Testis (tissue), 3 donors: ENCODE measurements around the gene DHX8. TPM values are rescaled to one million over a fixed set of nuclear protein-coding genes. Genes with fewer than 3 reads are reported as not detected.

Experiments
- DNase-seq: peaks from one replicate; pipeline ENCODE4 v3.0.0-alpha.2; 2019
- H3K27ac ChIP-seq, 2 donors: fragments of 200-600 bp; sonication (generic); one replicate each; pipeline ENCODE4 v1.5.1; 2019
- H3K27me3 ChIP-seq: fragments of 200-600 bp; sonication (generic); one replicate; pipeline ENCODE4 v1.5.1; 2019
- H3K36me3 ChIP-seq: fragments of 200-600 bp; sonication (generic); one replicate; pipeline ENCODE4 v1.5.1; 2017; ENCODE audit warnings: low read depth; ENCODE audit errors: missing control alignments
- H3K4me1 ChIP-seq: fragments of 200-600 bp; sonication (generic); one replicate; pipeline ENCODE4 v1.5.1; 2019
- H3K4me3 ChIP-seq, 2 donors: fragments of 200-600 bp; sonication (generic); one replicate each; pipeline ENCODE4 v1.5.1; 2017 to 2019
- H3K9me3 ChIP-seq: fragments of 200-600 bp; sonication (generic); one replicate; pipeline ENCODE4 v1.5.1; 2017
- CTCF ChIP-seq, 3 experiments: fragments of 450-650 bp in 2 of 3; fragments of 200-600 bp in 1 of 3; sonication (generic) in 1 of 3; IDR thresholded peaks; one replicate each; pipeline ENCODE4 v1.5.1; 2016 to 2019; ENCODE audit warnings: antibody characterized with exemption in 3 of 3, mild to moderate bottlenecking in 2 of 3, moderate library complexity in 1 of 3
- POLR2A ChIP-seq: fragments of 450-650 bp; IDR thresholded peaks from one replicate; pipeline ENCODE4 v1.6.1; 2017; ENCODE audit warnings: antibody characterized with exemption, mild to moderate bottlenecking, moderate library complexity
- WGBS, 2 donors: methylation state at CpG; one replicate each; pipeline ENCODE4 v1.1.5; 2018; 5-methylcytosine and 5-hydroxymethylcytosine counted together
- intact Hi-C: fragments of 100-400 bp; cut with DNase I; formaldehyde crosslinking; loops from one replicate; pipeline ENCODE4 v1.15.1; 2023; ENCODE audit warnings: low total_unique reads
- polyA plus RNA-seq: library from polyadenylated mRNA; stranded (reverse); fragments of 350-450 nt; fragmentation: Illumina TruSeq; extraction: RNeasy Lipid Tissue Mini Kit (QIAGEN cat#74804); gene quantifications from one replicate; pipeline ENCODE4 v1.2.3, GENCODE V29; 2014; ENCODE audit warnings: low read depth, low replicate concordance; ENCODE audit not compliant: insufficient read depth
- total RNA-seq, 2 donors: library from RNA; depleted of rRNA; stranded (reverse); fragments of >200 nt; gene quantifications; one replicate each; pipeline ENCODE4 v1.2.3, GENCODE V29; 2016

The DHX8 gene
- total and polyA plus RNA-seq, 3 donors from 2014 or later = 63.4 to 74.3 (median 68.0) TPM

- Histone ChIP-seq H3K4me1 (no peaks in the 10 kb centered on the region), H3K9me3 (no peaks in the 10 kb centered on the region), H3K27ac (no peak overlapping the region), H3K27me3 (no peaks in the 10 kb centered on the region), H3K4me3 (no peak overlapping the region), H3K36me3 (no peaks in the 10 kb centered on the region)
- WGBS, 2 donors = 90 to 91% methylated on average over 5 of the region's 5 CpGs
- intact Hi-C loops = no loop called here
- TF ChIP-seq CTCF (IDR thresholded peaks at IDR 0.05) = no peak
- no peak for TF ChIP-seq POLR2A
- no peak for DNase-seq
These were observed 84.8 kb downstream of the DHX8 start for GRCh38 chr17:43568506-43569082.

DNA sequence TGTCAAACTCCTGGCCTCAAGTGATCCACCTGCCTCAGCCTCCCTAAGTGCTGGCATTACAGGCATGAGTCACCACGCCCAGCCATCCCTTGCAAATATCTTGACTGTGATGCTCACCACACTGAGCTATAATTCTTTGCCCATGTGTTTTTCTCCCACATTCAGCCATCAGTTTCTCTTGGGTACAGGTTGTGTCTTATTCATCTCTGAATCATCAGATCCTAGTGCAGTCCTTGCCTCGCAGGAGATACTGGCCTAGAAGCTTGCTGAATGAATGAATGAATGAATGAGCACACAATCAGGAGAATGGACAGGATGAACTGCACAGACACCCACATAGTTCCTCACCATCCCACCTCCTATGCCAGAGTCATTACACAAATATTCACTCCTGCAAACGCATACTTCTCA, 86.7 kb downstream of the DHX8 start:
- Histone ChIP-seq H3K27ac (no peak overlapping the region), H3K9me3 (no peaks in the 10 kb centered on the region), H3K4me3 (no peak overlapping the region), H3K4me1 (no peaks in the 10 kb centered on the region), H3K36me3 (no peaks in the 10 kb centered on the region), H3K27me3 (no peaks in the 10 kb centered on the region)
- no peak for DNase-seq
- TF ChIP-seq CTCF (IDR thresholded peaks at IDR 0.05) (no peak), POLR2A (no peak)
- WGBS, 2 donors = 91 to 95% methylated on average over 3 of the region's 3 CpGs
- intact Hi-C loops = no loop called here

DNA sequence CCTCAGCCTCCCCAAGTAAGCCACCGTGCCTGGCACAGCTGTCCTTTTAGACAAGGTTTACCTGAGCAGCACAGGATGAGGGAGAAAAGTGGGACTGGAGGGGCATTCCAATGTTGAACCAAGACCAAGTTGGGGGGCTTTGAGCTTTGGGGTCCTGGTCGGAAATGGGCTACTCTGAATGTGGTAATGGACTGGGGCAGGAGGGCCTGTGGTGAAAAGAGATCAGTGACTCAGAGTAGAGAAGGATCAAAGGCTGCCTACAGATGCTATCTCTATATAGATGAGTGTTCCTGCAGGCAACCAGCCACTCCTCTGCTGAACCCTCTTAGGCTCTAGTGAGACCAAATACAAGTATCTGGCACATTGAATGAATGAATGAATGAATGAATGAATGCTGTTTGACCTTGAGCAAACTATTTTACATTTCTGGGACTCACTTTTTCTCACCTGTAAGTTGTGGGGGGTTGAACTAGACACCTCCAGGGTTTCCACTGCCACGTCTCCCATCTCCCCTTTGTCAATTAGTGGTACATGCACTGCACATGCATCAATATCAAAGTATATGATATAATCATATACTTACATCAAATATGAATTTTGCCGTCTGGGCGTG, 88.7 kb downstream of the DHX8 start:
- no peaks in the 10 kb centered on the region for H3K4me1 ChIP-seq
- no peaks in the 10 kb centered on the region for H3K27me3 ChIP-seq
- 89 to 94% methylated on average over 5 of the region's 5 CpGs for WGBS, 2 donors
- no peak for DNase-seq
- intact Hi-C loops = no loop called here
- TF ChIP-seq CTCF (IDR thresholded peaks at IDR 0.05) (no peak), POLR2A (no peak)
- H3K27ac ChIP-seq = no peak overlapping the region
- H3K9me3 ChIP-seq = no peaks in the 10 kb centered on the region
- H3K36me3 ChIP-seq = no peaks in the 10 kb centered on the region
- no peak overlapping the region for H3K4me3 ChIP-seq

- intact Hi-C loops = no loop called here
- Histone ChIP-seq H3K4me3 (no peak overlapping the region), H3K27ac (no peak overlapping the region), H3K27me3 (no peaks in the 10 kb centered on the region), H3K9me3 (no peaks in the 10 kb centered on the region), H3K36me3 (no peaks in the 10 kb centered on the region), H3K4me1 (no peaks in the 10 kb centered on the region)
- 52 to 59% methylated on average over 6 to 7 of the region's 7 CpGs for WGBS, 2 donors
- DNase-seq = no peak
- TF ChIP-seq POLR2A = no peak
- no peak for TF ChIP-seq CTCF (IDR thresholded peaks at IDR 0.05)
These were observed 90.0 kb downstream of the DHX8 start for GRCh38 chr17:43573579-43574321.
